ENCODE results near the gene NPAS3.

DNA sequence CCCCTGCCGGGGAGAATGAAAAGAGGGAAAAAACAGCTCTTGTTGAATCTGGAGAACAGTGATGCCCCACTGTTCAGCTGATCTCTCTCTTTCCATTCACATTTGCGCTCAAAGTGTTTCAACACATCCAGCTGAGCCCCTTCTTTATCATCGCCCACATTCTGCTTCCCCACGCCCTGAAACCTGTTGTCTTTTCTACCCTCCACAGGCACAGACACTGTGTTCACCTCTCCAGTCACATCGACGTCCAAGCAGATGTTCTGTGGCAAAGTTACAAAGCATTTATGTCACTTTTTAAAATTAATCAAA lies 673.5 kb downstream of the NPAS3 start:
- TF ChIP-seq, protein P1, sequence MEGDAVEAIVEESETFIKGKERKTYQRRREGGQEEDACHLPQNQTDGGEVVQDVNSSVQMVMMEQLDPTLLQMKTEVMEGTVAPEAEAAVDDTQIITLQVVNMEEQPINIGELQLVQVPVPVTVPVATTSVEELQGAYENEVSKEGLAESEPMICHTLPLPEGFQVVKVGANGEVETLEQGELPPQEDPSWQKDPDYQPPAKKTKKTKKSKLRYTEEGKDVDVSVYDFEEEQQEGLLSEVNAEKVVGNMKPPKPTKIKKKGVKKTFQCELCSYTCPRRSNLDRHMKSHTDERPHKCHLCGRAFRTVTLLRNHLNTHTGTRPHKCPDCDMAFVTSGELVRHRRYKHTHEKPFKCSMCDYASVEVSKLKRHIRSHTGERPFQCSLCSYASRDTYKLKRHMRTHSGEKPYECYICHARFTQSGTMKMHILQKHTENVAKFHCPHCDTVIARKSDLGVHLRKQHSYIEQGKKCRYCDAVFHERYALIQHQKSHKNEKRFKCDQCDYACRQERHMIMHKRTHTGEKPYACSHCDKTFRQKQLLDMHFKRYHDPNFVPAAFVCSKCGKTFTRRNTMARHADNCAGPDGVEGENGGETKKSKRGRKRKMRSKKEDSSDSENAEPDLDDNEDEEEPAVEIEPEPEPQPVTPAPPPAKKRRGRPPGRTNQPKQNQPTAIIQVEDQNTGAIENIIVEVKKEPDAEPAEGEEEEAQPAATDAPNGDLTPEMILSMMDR (conservative IDR thresholded peaks at IDR 0.05; ENCODE audit: low read length): no peak
- no peak for TF ChIP-seq EZH2phosphoT487 (IDR thresholded peaks at IDR 0.05; ENCODE audit: borderline replicate concordance, low read depth, low read length)
